NCI-H2196 treated with DMSO at 0.1 percent for 48 hours (cell line): ENCODE data around the gene CD226.

Experiments used
- DNase-seq: peaks from one replicate; lab custom pipeline; 2025; ENCODE audit not compliant: unreplicated experiment; lab: John Stamatoyannopoulos, UW

CD226 gene

DNA sequence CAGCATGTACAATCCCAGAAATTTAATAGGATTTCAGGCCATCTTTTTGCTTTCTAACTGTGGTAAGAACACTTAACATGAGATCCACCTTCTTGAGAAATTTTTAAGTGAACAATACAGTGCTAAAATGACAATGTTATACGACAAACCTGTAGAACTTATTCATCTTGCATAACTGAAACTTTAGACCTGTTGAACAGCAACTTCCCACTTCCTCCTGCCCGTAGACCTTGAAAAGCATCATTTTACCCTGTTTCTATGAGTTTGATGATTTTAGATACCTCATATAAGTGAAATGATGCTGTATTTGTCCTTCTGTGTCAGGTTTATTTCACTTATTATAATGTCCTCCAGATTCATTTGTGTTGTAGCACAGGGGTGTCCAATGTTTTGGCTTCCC lies 128.2 kb downstream of the CD226 start:
- no peak for DNase-seq

GRCh38 chr18:69817335-69817940 lies 130.2 kb downstream of the CD226 start:
- DNase-seq = no peak

DNA sequence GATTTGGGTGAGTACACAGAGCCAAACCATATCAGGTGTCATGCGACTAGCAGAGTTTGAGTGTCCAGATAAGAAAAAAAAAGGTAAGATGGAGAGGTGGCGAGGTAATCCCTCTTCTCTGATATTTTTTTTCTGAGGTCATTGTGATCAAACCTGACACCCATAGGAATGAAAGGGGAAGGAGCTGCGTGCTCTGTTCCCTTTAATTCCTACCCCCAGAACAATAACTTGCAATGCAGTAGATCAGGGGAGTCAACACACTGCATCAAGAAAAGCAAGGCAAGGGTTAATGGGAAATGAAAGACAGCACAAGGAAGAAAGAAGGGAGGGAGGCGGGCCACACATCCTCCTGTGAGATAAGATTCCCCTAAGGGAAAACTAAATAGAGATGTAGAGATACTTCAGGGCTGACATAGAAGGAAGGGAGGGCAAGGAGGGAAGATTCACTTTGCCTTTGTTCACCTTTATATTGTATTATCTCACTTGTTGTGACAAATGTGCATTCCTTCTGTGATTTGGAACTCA lies 132.8 kb downstream of the CD226 start:
- no peak for DNase-seq

DNA sequence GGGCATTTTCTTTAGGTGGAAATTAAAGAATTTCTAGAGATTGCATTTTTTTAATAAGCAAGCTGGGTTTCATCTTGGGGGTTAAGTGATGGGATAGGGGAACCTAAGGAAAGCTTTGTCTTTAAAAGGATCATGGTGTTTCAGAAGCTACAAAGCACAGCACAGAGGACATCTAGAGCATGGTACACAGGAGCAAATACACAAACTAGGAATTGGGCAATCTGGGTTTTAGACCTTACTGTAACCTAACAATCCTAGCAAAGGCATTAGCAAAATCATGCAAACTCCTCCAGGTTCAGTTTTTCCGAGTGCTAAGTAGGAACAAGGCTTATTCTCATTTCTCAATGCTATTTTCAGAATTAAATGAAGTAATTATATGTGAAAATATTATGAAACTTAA lies 134.1 kb downstream of the CD226 start:
- DNase-seq = no peak

GRCh38 chr18:69808399-69808798 lies 139.3 kb downstream of the CD226 start:
- no peak for DNase-seq

- DNase-seq = no peak
Observed at GRCh38 chr18:69804776-69805501, 142.7 kb downstream of the CD226 start.
